GM23338 (cell line): Measurements from ENCODE around the gene FATE1.

Experiments
- CREB1 ChIP-seq: fragments of 250-450 bp; sonication (Bioruptor Pico); IDR thresholded peaks from 2 replicates; pipeline ENCODE4 v1.5.0; 2020; ENCODE audit warnings: low read depth, mild to moderate bottlenecking, moderate library complexity
- EZH2 ChIP-seq: fragments of 200-600 bp; sonication (generic); IDR thresholded peaks from one replicate; pipeline ENCODE4 v1.8.0; 2017; ENCODE audit warnings: antibody characterized with exemption, mild to moderate bottlenecking, low read depth; ENCODE audit not compliant: unreplicated experiment
- EZH2phosphoT487 ChIP-seq: fragments of 200-600 bp; sonication (generic); IDR thresholded peaks from one replicate; pipeline ENCODE4 v1.8.1; 2018; ENCODE audit warnings: antibody characterized with exemption; ENCODE audit not compliant: unreplicated experiment
- JUNB ChIP-seq: IDR thresholded peaks from one replicate; pipeline ENCODE4 v1.6.1; 2016; ENCODE audit warnings: antibody characterized with exemption; ENCODE audit not compliant: unreplicated experiment
- NANOG ChIP-seq: IDR thresholded peaks from 2 replicates; pipeline ENCODE4 v1.6.1; 2016; ENCODE audit warnings: antibody characterized with exemption, borderline replicate concordance
- POLR2AphosphoS5 ChIP-seq: IDR thresholded peaks from 2 replicates; pipeline ENCODE4 v1.6.1; 2016; ENCODE audit warnings: antibody characterized with exemption, low read depth
- ZNF114 ChIP-seq: fragments of 250-450 bp; sonication (Bioruptor Pico); IDR thresholded peaks from 2 replicates; pipeline ENCODE4 v1.5.0; 2020; ENCODE audit warnings: mild to moderate bottlenecking, moderate library complexity
- ZNF331 ChIP-seq: fragments of 250-450 bp; sonication (Bioruptor Pico); IDR thresholded peaks from 2 replicates; pipeline ENCODE4 v1.5.0; 2020; ENCODE audit warnings: low read depth, mild to moderate bottlenecking, moderate library complexity
- TF ChIP-seq, protein P1 (sequence below): fragments of 250-450 bp; sonication (Bioruptor Pico); IDR thresholded peaks from 2 replicates; pipeline ENCODE4 v1.5.0; 2020; ENCODE audit warnings: mild to moderate bottlenecking, moderate library complexity
- TF ChIP-seq, protein P2 (sequence below), 2 experiments: fragments of 200-600 bp in 1 of 2; sonication (generic) in 1 of 2; conservative IDR thresholded peaks; 2 replicates each; pipeline versions ENCODE4 v1.5.1 to v1.6.1; 2016 to 2017; ENCODE audit warnings: antibody characterized with exemption in 2 of 2, low read depth in 2 of 2, mild to moderate bottlenecking in 2 of 2, moderate library complexity in 1 of 2
- TF ChIP-seq, protein P3 (sequence below): IDR thresholded peaks from one replicate; pipeline ENCODE4 v1.6.1; 2018; ENCODE audit warnings: antibody characterized with exemption; ENCODE audit not compliant: unreplicated experiment
- TF ChIP-seq, protein P4 (sequence below): IDR thresholded peaks from 2 replicates; pipeline ENCODE4 v1.6.1; 2016; ENCODE audit warnings: antibody characterized with exemption

DNA sequence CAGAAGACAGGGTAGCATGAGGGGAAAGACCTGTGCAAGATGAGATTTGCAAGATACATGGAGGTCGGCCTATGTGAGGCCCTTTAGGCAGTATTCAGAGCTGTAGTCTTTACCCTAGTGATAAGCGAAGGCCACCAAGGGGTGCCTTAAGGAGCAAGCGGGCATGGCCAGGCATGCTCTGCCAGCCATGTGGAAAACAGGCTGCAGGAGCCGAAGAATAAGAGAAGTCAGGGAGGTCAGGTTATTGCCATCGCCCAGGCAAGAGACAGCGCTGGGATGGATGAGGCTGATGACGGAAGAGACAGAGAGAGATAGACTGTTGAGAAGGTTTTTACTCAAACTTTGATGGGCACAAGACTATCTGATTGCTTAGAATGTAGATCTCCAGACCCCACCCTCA is 7.0 kb upstream of the FATE1 start:
- TF ChIP-seq EZH2 (no peak), POLR2AphosphoS5 (no peak), ZNF114 (no peak), ZNF331 (CRISPR knock-in tag) (no peak), CREB1 (no peak), JUNB (no peak), EZH2phosphoT487 (no peak), NANOG (no peak)
- TF ChIP-seq, protein P1, sequence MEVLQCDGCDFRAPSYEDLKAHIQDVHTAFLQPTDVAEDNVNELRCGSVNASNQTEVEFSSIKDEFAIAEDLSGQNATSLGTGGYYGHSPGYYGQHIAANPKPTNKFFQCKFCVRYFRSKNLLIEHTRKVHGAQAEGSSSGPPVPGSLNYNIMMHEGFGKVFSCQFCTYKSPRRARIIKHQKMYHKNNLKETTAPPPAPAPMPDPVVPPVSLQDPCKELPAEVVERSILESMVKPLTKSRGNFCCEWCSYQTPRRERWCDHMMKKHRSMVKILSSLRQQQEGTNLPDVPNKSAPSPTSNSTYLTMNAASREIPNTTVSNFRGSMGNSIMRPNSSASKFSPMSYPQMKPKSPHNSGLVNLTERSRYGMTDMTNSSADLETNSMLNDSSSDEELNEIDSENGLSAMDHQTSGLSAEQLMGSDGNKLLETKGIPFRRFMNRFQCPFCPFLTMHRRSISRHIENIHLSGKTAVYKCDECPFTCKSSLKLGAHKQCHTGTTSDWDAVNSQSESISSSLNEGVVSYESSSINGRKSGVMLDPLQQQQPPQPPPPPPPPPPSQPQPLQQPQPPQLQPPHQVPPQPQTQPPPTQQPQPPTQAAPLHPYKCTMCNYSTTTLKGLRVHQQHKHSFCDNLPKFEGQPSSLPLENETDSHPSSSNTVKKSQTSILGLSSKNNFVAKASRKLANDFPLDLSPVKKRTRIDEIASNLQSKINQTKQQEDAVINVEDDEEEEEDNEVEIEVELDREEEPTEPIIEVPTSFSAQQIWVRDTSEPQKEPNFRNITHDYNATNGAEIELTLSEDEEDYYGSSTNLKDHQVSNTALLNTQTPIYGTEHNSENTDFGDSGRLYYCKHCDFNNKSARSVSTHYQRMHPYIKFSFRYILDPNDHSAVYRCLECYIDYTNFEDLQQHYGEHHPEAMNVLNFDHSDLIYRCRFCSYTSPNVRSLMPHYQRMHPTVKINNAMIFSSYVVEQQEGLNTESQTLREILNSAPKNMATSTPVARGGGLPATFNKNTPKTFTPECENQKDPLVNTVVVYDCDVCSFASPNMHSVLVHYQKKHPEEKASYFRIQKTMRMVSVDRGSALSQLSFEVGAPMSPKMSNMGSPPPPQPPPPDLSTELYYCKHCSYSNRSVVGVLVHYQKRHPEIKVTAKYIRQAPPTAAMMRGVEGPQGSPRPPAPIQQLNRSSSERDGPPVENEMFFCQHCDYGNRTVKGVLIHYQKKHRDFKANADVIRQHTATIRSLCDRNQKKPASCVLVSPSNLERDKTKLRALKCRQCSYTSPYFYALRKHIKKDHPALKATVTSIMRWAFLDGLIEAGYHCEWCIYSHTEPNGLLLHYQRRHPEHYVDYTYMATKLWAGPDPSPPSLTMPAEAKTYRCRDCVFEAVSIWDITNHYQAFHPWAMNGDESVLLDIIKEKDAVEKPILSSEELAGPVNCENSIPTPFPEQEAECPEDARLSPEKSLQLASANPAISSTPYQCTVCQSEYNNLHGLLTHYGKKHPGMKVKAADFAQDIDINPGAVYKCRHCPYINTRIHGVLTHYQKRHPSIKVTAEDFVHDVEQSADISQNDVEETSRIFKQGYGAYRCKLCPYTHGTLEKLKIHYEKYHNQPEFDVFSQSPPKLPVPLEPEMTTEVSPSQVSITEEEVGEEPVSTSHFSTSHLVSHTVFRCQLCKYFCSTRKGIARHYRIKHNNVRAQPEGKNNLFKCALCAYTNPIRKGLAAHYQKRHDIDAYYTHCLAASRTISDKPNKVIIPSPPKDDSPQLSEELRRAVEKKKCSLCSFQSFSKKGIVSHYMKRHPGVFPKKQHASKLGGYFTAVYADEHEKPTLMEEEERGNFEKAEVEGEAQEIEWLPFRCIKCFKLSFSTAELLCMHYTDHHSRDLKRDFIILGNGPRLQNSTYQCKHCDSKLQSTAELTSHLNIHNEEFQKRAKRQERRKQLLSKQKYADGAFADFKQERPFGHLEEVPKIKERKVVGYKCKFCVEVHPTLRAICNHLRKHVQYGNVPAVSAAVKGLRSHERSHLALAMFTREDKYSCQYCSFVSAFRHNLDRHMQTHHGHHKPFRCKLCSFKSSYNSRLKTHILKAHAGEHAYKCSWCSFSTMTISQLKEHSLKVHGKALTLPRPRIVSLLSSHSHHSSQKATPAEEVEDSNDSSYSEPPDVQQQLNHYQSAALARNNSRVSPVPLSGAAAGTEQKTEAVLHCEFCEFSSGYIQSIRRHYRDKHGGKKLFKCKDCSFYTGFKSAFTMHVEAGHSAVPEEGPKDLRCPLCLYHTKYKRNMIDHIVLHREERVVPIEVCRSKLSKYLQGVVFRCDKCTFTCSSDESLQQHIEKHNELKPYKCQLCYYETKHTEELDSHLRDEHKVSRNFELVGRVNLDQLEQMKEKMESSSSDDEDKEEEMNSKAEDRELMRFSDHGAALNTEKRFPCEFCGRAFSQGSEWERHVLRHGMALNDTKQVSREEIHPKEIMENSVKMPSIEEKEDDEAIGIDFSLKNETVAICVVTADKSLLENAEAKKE (CRISPR knock-in tag) = no peak
- TF ChIP-seq, protein P2, sequence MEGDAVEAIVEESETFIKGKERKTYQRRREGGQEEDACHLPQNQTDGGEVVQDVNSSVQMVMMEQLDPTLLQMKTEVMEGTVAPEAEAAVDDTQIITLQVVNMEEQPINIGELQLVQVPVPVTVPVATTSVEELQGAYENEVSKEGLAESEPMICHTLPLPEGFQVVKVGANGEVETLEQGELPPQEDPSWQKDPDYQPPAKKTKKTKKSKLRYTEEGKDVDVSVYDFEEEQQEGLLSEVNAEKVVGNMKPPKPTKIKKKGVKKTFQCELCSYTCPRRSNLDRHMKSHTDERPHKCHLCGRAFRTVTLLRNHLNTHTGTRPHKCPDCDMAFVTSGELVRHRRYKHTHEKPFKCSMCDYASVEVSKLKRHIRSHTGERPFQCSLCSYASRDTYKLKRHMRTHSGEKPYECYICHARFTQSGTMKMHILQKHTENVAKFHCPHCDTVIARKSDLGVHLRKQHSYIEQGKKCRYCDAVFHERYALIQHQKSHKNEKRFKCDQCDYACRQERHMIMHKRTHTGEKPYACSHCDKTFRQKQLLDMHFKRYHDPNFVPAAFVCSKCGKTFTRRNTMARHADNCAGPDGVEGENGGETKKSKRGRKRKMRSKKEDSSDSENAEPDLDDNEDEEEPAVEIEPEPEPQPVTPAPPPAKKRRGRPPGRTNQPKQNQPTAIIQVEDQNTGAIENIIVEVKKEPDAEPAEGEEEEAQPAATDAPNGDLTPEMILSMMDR (conservative IDR thresholded peaks at IDR 0.05; ENCODE audit: low read depth in 2 of 2) = no peak
- TF ChIP-seq, protein P3, sequence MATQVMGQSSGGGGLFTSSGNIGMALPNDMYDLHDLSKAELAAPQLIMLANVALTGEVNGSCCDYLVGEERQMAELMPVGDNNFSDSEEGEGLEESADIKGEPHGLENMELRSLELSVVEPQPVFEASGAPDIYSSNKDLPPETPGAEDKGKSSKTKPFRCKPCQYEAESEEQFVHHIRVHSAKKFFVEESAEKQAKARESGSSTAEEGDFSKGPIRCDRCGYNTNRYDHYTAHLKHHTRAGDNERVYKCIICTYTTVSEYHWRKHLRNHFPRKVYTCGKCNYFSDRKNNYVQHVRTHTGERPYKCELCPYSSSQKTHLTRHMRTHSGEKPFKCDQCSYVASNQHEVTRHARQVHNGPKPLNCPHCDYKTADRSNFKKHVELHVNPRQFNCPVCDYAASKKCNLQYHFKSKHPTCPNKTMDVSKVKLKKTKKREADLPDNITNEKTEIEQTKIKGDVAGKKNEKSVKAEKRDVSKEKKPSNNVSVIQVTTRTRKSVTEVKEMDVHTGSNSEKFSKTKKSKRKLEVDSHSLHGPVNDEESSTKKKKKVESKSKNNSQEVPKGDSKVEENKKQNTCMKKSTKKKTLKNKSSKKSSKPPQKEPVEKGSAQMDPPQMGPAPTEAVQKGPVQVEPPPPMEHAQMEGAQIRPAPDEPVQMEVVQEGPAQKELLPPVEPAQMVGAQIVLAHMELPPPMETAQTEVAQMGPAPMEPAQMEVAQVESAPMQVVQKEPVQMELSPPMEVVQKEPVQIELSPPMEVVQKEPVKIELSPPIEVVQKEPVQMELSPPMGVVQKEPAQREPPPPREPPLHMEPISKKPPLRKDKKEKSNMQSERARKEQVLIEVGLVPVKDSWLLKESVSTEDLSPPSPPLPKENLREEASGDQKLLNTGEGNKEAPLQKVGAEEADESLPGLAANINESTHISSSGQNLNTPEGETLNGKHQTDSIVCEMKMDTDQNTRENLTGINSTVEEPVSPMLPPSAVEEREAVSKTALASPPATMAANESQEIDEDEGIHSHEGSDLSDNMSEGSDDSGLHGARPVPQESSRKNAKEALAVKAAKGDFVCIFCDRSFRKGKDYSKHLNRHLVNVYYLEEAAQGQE = no peak
- TF ChIP-seq, protein P4, sequence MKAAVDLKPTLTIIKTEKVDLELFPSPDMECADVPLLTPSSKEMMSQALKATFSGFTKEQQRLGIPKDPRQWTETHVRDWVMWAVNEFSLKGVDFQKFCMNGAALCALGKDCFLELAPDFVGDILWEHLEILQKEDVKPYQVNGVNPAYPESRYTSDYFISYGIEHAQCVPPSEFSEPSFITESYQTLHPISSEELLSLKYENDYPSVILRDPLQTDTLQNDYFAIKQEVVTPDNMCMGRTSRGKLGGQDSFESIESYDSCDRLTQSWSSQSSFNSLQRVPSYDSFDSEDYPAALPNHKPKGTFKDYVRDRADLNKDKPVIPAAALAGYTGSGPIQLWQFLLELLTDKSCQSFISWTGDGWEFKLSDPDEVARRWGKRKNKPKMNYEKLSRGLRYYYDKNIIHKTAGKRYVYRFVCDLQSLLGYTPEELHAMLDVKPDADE = no peak
